Testis (tissue), 3 donors: ENCODE measurements around the gene MPL. TPM values are rescaled to one million over a fixed set of nuclear protein-coding genes. Genes with fewer than 3 reads are reported as not detected.
A peak's percentile ranks its signal among the peaks of the same experiment; 100 is the strongest.

Experiments used
- DNase-seq: peaks from one replicate; pipeline ENCODE4 v3.0.0-alpha.2; 2019
- H3K27ac ChIP-seq, 2 donors: fragments of 200-600 bp; sonication (generic); one replicate each; pipeline ENCODE4 v1.5.1; 2019
- H3K27me3 ChIP-seq: fragments of 200-600 bp; sonication (generic); one replicate; pipeline ENCODE4 v1.5.1; 2019
- H3K36me3 ChIP-seq: fragments of 200-600 bp; sonication (generic); one replicate; pipeline ENCODE4 v1.5.1; 2017; ENCODE audit warnings: low read depth; ENCODE audit errors: missing control alignments
- H3K4me1 ChIP-seq: fragments of 200-600 bp; sonication (generic); one replicate; pipeline ENCODE4 v1.5.1; 2019
- H3K4me3 ChIP-seq, 2 donors: fragments of 200-600 bp; sonication (generic); one replicate each; pipeline ENCODE4 v1.5.1; 2017 to 2019
- H3K9me3 ChIP-seq: fragments of 200-600 bp; sonication (generic); one replicate; pipeline ENCODE4 v1.5.1; 2017
- CTCF ChIP-seq, 3 experiments: fragments of 450-650 bp in 2 of 3; fragments of 200-600 bp in 1 of 3; sonication (generic) in 1 of 3; IDR thresholded peaks; one replicate each; pipeline ENCODE4 v1.5.1; 2016 to 2019; ENCODE audit warnings: antibody characterized with exemption in 3 of 3, mild to moderate bottlenecking in 2 of 3, moderate library complexity in 1 of 3
- POLR2A ChIP-seq: fragments of 450-650 bp; IDR thresholded peaks from one replicate; pipeline ENCODE4 v1.6.1; 2017; ENCODE audit warnings: antibody characterized with exemption, mild to moderate bottlenecking, moderate library complexity
- WGBS, 2 donors: methylation state at CpG; one replicate each; pipeline ENCODE4 v1.1.5; 2018; 5-methylcytosine and 5-hydroxymethylcytosine counted together
- intact Hi-C: fragments of 100-400 bp; cut with DNase I; formaldehyde crosslinking; loops from one replicate; pipeline ENCODE4 v1.15.1; 2023; ENCODE audit warnings: low total_unique reads
- polyA plus RNA-seq: library from polyadenylated mRNA; stranded (reverse); fragments of 350-450 nt; fragmentation: Illumina TruSeq; extraction: RNeasy Lipid Tissue Mini Kit (QIAGEN cat#74804); gene quantifications from one replicate; pipeline ENCODE4 v1.2.3, GENCODE V29; 2014; ENCODE audit warnings: low read depth, low replicate concordance; ENCODE audit not compliant: insufficient read depth
- total RNA-seq, 2 donors: library from RNA; depleted of rRNA; stranded (reverse); fragments of >200 nt; gene quantifications; one replicate each; pipeline ENCODE4 v1.2.3, GENCODE V29; 2016

MPL gene
- total and polyA plus RNA-seq, 3 donors from 2014 or later, result 0.32 to 0.56 (median 0.47) TPM

GRCh38 chr1:43315963-43316737 is 21.5 kb upstream of the MPL start:
- Histone ChIP-seq H3K27me3 (no peaks in the 10 kb centered on the region), H3K36me3 (no peaks in the 10 kb centered on the region)

GRCh38 chr1:43316738-43317520 is 20.7 kb upstream of the MPL start:
- TF ChIP-seq CTCF (IDR thresholded peaks at IDR 0.05) (peak in 1 of 3 experiments; percentile 6), POLR2A (no peak)
- WGBS, 2 donors, result 89 to 91% methylated on average over 15 to 16 of the region's 16 CpGs
- Histone ChIP-seq H3K27me3 (no peaks in the 10 kb centered on the region), H3K9me3 (no peaks in the 10 kb centered on the region), H3K4me1 (no peaks in the 10 kb centered on the region), H3K27ac (no peak overlapping the region), H3K36me3 (no peaks in the 10 kb centered on the region), H3K4me3 (no peak overlapping the region)
- intact Hi-C loops, result no loop called here
- DNase-seq, result no peak

More at GRCh38 chr1:43315963-43316737, 21.5 kb upstream of the MPL start:
- Histone ChIP-seq H3K4me3 (no peak overlapping the region), H3K27ac (no peak overlapping the region), H3K4me1 (no peaks in the 10 kb centered on the region), H3K9me3 (no peaks in the 10 kb centered on the region)
- intact Hi-C loops, result no loop called here
- 90 to 92% methylated on average over 10 of the region's 10 CpGs for WGBS, 2 donors
- no peak for DNase-seq
- no peak for TF ChIP-seq POLR2A
- no peak for TF ChIP-seq CTCF (IDR thresholded peaks at IDR 0.05)

GRCh38 chr1:43317817-43318471 is 19.7 kb upstream of the MPL start:
- DNase-seq, result no peak
- intact Hi-C loops, result no loop called here
- WGBS, 2 donors, result 83 to 89% methylated on average over 14 to 15 of the region's 15 CpGs
- Histone ChIP-seq H3K4me3 (no peak overlapping the region), H3K4me1 (no peaks in the 10 kb centered on the region), H3K27me3 (no peaks in the 10 kb centered on the region), H3K36me3 (no peaks in the 10 kb centered on the region), H3K9me3 (no peaks in the 10 kb centered on the region), H3K27ac (no peak overlapping the region)
- TF ChIP-seq POLR2A, result no peak

- DNase-seq, result no peak
- H3K27me3 ChIP-seq, result no peaks in the 10 kb centered on the region
- 81 to 92% methylated on average over 4 of the region's 4 CpGs for WGBS, 2 donors
- no peaks in the 10 kb centered on the region for H3K9me3 ChIP-seq
- H3K4me3 ChIP-seq, result no peak overlapping the region
- H3K4me1 ChIP-seq, result no peaks in the 10 kb centered on the region
- no peaks in the 10 kb centered on the region for H3K36me3 ChIP-seq
- TF ChIP-seq POLR2A, result no peak
- no peak for TF ChIP-seq CTCF (IDR thresholded peaks at IDR 0.05)
- intact Hi-C loops, result no loop called here
- no peak overlapping the region for H3K27ac ChIP-seq
Observed at GRCh38 chr1:43318831-43319230, 18.8 kb upstream of the MPL start.

- no peak overlapping the region for H3K27ac ChIP-seq
Observed at GRCh38 chr1:43319288-43319687, 18.3 kb upstream of the MPL start.

More at GRCh38 chr1:43319288-43319687, 18.3 kb upstream of the MPL start:
- H3K9me3 ChIP-seq, result no peaks in the 10 kb centered on the region
- no peak for DNase-seq
- intact Hi-C loops, result no loop called here
- H3K36me3 ChIP-seq, result no peaks in the 10 kb centered on the region
- H3K4me1 ChIP-seq, result no peaks in the 10 kb centered on the region
- TF ChIP-seq POLR2A (no peak), CTCF (IDR thresholded peaks at IDR 0.05) (no peak)
- no peak overlapping the region for H3K4me3 ChIP-seq
- H3K27me3 ChIP-seq, result no peaks in the 10 kb centered on the region
- 92% methylated on average over 5 of the region's 5 CpGs for WGBS, 2 donors
